GM21390 (cell line): ENCODE data around the gene CTSC.
A peak's percentile ranks its signal among the peaks of the same experiment; 100 is the strongest.

ENCODE experiments used
- ATAC-seq: cut with Tn5 transposase; IDR thresholded peaks from one replicate; pipeline ENCODE4 v1.9.1; 2021; ENCODE audit not compliant: unreplicated experiment

Gene CTSC

DNA sequence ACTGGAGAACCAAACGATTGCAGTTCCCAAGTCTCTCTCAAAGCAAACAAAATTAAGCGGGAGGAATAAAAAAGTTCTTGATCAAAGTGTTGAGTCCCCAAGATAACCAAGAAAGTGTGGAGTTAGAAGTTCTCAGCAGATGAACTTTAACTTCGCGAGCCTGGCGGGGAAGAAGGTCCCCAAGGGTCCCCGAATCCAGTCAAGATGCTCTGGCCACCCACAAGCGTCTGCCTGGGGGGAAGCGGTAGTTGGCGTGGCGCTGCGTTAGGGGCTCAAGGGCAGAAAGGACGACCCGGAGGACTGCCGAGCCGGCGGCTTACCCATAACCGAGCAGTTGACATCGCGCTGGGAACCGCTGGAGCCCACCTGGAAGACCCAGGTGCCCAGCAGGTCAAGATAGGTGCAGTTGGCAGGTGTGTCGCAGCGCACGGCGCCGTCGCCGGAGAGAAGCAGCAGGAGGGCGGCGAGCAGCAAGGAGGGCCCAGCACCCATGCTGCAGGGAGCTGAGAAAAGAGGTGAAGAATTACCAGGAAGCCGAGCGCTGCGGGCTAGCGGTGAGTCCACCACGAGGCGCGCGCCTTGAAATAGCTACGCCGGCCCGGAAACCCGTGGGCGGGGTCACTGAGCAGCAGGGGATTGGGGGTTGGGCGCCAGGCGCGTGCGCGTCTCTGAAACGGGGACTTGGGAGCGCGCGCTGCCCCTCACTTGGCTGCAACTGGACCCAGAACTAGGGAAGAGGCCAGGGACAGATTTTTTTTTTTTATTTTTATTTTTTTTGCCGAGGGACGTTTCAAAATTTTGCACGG lies at the start of gene CTSC:
TSS of gene CTSC (minus strand) at position 556 of the 806 bp plus-strand sequence. CDS start at position 492, 64 bp downstream.
- ATAC-seq = peak; percentile 93

GRCh38 chr11:88384669-88385005 lies 47.1 kb upstream of the CTSC start:
- ATAC-seq = no peak

- no peak for ATAC-seq
Measured at GRCh38 chr11:88384004-88384668, 46.6 kb upstream of the CTSC start.

DNA sequence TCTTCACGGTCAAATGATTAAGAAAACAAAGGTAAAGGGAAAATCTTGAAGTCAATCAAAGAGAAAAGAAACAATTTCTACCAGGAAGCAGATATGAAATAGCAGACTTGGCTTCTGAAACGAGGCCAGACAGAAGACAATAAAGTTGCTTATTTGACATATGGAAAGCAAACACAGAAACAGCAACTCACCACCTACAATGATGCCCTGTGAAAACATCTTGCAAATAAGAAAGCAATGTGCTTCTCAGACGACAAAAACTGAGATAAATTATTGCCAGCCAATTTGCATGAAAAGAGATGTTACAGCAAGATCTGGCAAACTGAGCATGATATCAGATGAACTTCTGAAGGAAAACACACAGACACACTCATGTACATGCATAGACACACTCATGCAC lies 45.9 kb upstream of the CTSC start:
- ATAC-seq = no peak

DNA sequence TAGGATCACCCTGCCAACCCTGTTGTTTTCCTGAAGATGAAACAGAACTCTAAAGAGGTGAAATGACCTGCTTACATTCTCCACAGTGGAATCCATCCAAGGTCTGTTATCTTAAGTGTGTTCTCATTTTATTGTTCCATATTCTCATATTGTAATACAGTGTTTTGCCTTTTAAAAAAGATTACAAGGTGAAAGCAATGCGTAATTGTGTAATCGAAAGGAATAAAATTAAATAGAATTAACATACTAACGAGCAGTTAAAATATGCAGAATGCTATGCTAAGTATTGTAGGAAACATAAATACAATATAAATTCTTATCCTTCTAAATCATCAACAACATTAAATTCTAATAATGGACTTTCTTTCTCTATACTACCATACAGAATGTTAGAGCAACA lies 41.6 kb upstream of the CTSC start:
- ATAC-seq = no peak

DNA sequence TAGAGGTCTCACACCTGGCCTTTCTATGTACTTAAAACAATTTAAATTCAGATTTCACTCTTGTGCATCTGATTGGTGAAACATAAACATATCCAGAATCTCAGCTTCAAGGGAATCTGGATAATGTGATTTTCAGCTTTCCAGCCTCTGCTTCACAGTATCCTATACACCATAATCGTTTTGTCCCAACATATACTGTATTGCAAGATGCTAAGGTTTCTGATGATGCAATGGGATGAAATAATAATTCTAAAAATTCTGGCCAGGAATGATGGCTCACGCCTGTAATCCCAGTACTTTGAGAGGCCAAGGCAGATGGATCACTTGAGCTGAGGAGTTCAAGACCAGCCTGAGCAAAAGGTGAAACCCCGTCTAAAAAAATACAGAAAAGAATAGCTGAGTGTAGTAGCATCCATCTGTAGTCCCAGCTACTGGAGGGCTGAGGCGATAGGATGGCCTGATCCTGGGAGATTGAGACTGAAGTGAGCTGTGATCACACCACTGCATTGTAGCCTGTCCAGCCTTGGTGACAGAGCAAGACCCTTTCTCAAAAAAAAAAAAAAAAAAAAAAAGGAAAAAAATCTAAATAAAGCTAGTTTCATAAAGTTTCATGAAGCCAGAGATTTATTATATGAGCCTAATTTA lies 41.0 kb upstream of the CTSC start:
- ATAC-seq = no peak

DNA sequence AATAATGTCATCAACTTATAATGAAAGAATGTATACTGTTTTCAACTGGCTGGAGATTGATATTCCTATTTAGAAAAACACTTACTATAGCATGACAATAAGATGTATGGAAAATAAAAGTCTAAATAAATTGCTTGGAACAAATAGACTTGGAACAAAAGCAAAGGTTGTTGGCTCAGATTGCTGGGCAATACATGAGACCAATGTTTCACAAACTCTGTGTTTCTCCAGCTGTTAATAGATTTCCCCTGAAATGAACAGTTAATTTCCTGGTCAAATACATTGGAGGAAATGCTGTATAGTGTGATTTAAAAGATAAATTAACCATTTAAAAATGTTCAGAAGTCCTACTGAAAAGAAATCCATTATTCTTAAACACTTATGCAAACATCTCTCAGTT lies 40.1 kb upstream of the CTSC start:
- ATAC-seq = no peak

DNA sequence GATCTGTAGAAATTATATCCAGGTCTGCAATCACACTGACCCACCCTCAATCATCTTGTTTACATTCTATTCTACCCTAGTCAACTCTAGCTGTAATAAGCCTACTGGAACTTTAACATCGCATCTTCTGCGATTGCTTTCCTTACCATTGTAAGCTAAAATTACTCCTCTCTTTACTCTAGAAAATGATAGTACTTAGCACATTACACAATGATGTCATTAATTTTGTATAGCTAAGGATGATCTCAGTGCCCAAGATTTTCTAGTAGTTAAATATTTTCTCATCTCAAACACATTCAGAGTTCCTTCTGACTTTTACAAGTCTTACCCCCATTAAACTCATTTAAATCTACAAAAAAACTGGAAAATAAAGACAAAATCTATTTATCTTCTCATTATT lies 39.6 kb upstream of the CTSC start:
- ATAC-seq = no peak

DNA sequence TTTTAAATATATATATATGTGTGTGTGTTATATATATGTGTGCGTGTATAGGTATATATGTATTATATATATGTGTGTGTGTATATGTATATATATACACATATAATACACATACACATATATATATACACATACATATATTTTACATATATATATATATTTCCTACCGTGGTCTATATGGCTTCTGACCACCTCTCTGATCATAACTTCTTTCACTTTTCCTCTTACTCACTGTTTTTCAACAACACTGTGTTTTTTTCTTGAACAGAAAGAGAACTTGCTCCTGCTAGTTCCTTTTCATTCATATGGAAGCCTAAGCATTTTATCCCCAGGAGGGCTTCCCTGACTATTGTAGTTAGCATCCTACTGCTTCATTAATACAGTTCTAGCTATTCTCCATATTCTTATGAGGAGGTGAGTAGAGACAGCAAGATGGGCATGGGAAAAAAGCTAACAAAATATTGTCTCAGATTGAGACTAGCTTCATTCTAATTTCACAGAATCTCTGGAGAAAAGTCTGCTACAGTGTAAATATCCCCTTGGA lies 38.5 kb upstream of the CTSC start:
- no peak for ATAC-seq

DNA sequence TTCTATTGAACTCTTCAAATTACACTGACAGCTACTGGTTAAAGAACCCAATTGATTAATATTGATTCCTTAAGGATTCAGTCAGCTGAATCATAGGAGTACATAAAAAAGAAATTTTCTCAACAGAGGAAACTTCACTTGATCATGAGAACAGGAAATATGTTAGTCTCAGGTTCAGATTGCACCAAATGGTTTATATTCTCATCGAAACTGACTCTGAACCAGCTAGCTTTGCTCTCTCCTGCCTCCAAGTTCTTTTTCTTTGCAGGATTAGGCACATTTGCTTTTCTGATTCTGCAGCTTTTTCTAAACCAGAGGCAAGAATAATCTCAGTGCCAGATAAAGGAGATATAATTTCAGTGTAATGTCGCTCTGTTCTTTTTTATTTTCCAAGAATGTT lies 33.2 kb upstream of the CTSC start:
- ATAC-seq = no peak

GRCh38 chr11:88367310-88367709 lies 29.8 kb upstream of the CTSC start:
- no peak for ATAC-seq

- peak; percentile 40 for ATAC-seq
Measured at GRCh38 chr11:88363648-88364065, 26.1 kb upstream of the CTSC start.

- ATAC-seq = no peak
Measured at GRCh38 chr11:88363004-88363403, 25.5 kb upstream of the CTSC start.

- no peak for ATAC-seq
Measured at GRCh38 chr11:88360141-88360540, 22.6 kb upstream of the CTSC start.

GRCh38 chr11:88359541-88359940 lies 22.0 kb upstream of the CTSC start:
- ATAC-seq = peak; percentile 52

DNA sequence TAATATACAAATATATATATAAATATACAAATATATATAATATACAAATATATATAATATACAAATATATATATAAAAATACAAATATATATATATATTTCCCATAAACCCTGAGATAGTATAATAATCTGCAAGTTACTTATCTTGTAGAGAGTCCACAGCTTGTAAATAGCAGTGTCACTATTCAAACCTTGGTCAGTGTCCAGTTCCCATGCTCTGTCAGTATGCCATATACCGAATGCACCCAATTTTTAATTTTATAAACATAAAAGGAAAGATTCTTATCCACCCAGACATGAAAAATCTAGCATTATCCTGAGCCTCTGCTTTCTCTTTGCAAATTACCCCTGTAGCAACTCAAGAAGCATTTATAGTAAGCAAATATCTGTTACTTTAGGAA lies 21.6 kb upstream of the CTSC start:
- ATAC-seq = no peak

GRCh38 chr11:88358040-88358431 lies 20.5 kb upstream of the CTSC start:
- no peak for ATAC-seq

- ATAC-seq = peak; percentile 68
Measured at GRCh38 chr11:88357323-88358039, 19.9 kb upstream of the CTSC start.

DNA sequence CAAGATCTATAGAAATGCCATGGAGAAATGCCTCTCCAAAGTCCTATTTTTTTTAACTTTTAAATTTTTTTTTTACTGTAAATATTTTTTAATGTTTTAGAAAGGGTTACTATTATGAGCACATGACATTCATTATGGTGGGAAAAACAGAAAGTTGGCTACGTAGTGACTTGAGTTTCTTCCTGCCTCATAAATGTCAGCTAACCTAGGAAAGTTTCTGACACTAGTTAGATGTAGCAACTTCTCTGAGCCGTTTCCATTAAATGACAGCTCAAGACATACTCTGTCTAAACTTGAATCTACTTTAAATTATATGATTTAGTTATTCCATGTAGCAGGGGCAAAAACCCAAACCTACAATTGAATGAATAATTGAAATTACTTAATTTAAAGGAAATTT lies 18.4 kb upstream of the CTSC start:
- ATAC-seq = no peak

DNA sequence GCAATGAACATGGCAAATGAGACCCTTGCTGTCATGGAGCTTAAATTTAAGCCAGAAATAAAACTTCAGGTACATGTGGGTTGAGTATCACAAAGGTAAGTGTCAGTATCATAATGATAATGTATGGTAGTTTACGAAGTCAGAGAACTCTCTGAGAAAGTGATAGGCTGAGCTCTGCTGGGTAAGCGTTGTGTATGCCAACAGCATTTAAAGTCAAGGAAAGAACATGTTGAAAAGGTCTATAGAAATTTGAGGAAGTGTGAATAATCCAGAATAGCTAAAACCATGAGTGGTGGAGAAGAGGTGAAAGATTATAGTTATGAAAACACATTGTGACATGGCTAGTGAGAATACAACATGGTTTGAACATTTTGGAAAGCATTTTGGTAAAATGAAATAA lies 17.4 kb upstream of the CTSC start:
- peak; percentile 25 for ATAC-seq

- ATAC-seq = peak; percentile 26
Measured at GRCh38 chr11:88353835-88354496, 16.4 kb upstream of the CTSC start.
